H9 (cell line): ENCODE results near the gene DMKN. TPM values are rescaled to one million over a fixed set of nuclear protein-coding genes. Genes with fewer than 3 reads are reported as not detected.

ENCODE experiments used
- DNase-seq: peaks from one replicate; pipeline ENCODE4 v3.0.0-alpha.2; 2017
- H2AFZ ChIP-seq: one replicate; pipeline ENCODE4 v1.6.1; 2013; ENCODE audit warnings: mild to moderate bottlenecking, low read length, control low read depth, moderate library complexity
- H2AK5ac ChIP-seq: 2 replicates; pipeline ENCODE4 v1.6.1; 2013; ENCODE audit warnings: low read length, control low read depth, mixed read lengths; ENCODE audit not compliant: insufficient read length
- H2BK120ac ChIP-seq: one replicate; pipeline ENCODE4 v1.6.1; 2013; ENCODE audit warnings: low read depth, mild to moderate bottlenecking, low read length, control low read depth, inconsistent platforms; ENCODE audit not compliant: poor library complexity, severe bottlenecking
- H2BK12ac ChIP-seq: 2 replicates; pipeline ENCODE4 v1.6.1; 2013; ENCODE audit warnings: low read length, control low read depth, mixed read lengths, low read depth; ENCODE audit not compliant: insufficient read length
- H2BK15ac ChIP-seq: 2 replicates; pipeline ENCODE4 v1.6.1; 2013; ENCODE audit warnings: low read depth, low read length, control low read depth
- H2BK20ac ChIP-seq: one replicate; pipeline ENCODE4 v1.6.1; 2013; ENCODE audit warnings: low read depth, mild to moderate bottlenecking, low read length, control low read depth, inconsistent platforms; ENCODE audit not compliant: poor library complexity, severe bottlenecking
- H2BK5ac ChIP-seq: 2 replicates; pipeline ENCODE4 v1.6.1; 2013; ENCODE audit warnings: low read length, control low read depth, mixed read lengths; ENCODE audit not compliant: insufficient read length
- H3K14ac ChIP-seq: 2 replicates; pipeline ENCODE4 v1.6.1; 2013; ENCODE audit warnings: low read length, control low read depth; ENCODE audit not compliant: insufficient read depth
- H3K18ac ChIP-seq: 2 replicates; pipeline ENCODE4 v1.6.1; 2013; ENCODE audit warnings: low read depth, mild to moderate bottlenecking, mixed read lengths, low read length, control low read depth; ENCODE audit not compliant: insufficient read length
- H3K23ac ChIP-seq: 2 replicates; pipeline ENCODE4 v1.6.1; 2013; ENCODE audit warnings: low read length, control low read depth, mixed read lengths, low read depth; ENCODE audit not compliant: insufficient read length
- H3K23me2 ChIP-seq: 2 replicates; pipeline ENCODE4 v1.6.1; 2013; ENCODE audit warnings: low read depth, mild to moderate bottlenecking, mixed read lengths, low read length, control low read depth; ENCODE audit not compliant: insufficient read length, poor library complexity, severe bottlenecking
- H3K27ac ChIP-seq: 2 replicates; pipeline ENCODE4 v1.5.1; 2013; ENCODE audit warnings: low read length, control low read depth, mixed read lengths, low read depth; ENCODE audit not compliant: insufficient read length
- H3K27me3 ChIP-seq: 2 replicates; pipeline ENCODE4 v1.6.1; 2013; ENCODE audit warnings: low read length, control low read depth, inconsistent platforms; ENCODE audit not compliant: insufficient read depth
- H3K4ac ChIP-seq: 2 replicates; pipeline ENCODE4 v1.6.1; 2013; ENCODE audit warnings: low read depth, mild to moderate bottlenecking, control low read depth, inconsistent platforms, low read length, moderate library complexity
- H3K4me1 ChIP-seq: 2 replicates; pipeline ENCODE4 v1.6.1; 2013; ENCODE audit warnings: low read length, control low read depth, inconsistent platforms; ENCODE audit not compliant: insufficient read depth
- H3K4me2 ChIP-seq: 2 replicates; pipeline ENCODE4 v1.6.1; 2013; ENCODE audit warnings: low read length, control low read depth, mixed read lengths; ENCODE audit not compliant: insufficient read length, insufficient read depth
- H3K56ac ChIP-seq: 2 replicates; pipeline ENCODE4 v1.6.1; 2013; ENCODE audit warnings: low read depth, mild to moderate bottlenecking, mixed read lengths, low read length, control low read depth; ENCODE audit not compliant: insufficient read length
- H3K79me1 ChIP-seq: 2 replicates; pipeline ENCODE4 v1.6.1; 2013; ENCODE audit warnings: low read depth, mild to moderate bottlenecking, moderate library complexity, low read length, control low read depth, inconsistent platforms; ENCODE audit not compliant: insufficient read depth, poor library complexity, severe bottlenecking
- H3K79me2 ChIP-seq: 2 replicates; pipeline ENCODE4 v1.6.1; 2013; ENCODE audit warnings: low read length, control low read depth, inconsistent platforms; ENCODE audit not compliant: insufficient read depth
- H3K9ac ChIP-seq: 2 replicates; pipeline ENCODE4 v1.6.1; 2013; ENCODE audit warnings: low read length, control low read depth, mixed read lengths; ENCODE audit not compliant: insufficient read length; ENCODE audit errors: extremely low read depth
- H3K9me3 ChIP-seq: one replicate; pipeline ENCODE4 v1.6.1; 2013; ENCODE audit warnings: low read depth, low read length, inconsistent platforms; ENCODE audit not compliant: control insufficient read depth
- H3T11ph ChIP-seq: one replicate; pipeline ENCODE4 v1.6.1; 2013; ENCODE audit warnings: mild to moderate bottlenecking, low read length, control low read depth, inconsistent platforms
- H4K20me1 ChIP-seq: one replicate; pipeline ENCODE4 v1.6.1; 2013; ENCODE audit not compliant: control insufficient read depth, insufficient read length, insufficient read depth
- H4K5ac ChIP-seq: 2 replicates; pipeline ENCODE4 v1.6.1; 2013; ENCODE audit warnings: low read depth, mild to moderate bottlenecking, mixed read lengths, low read length, control low read depth; ENCODE audit not compliant: insufficient read length
- H4K8ac ChIP-seq: replicated peaks from 2 replicates; pipeline ENCODE4 v1.6.1; 2013; ENCODE audit warnings: low read length, control low read depth, mixed read lengths, low read depth; ENCODE audit not compliant: insufficient read length
- H4K91ac ChIP-seq: 2 replicates; pipeline ENCODE4 v1.6.1; 2013; ENCODE audit warnings: low read depth, mild to moderate bottlenecking, moderate library complexity, mixed read lengths, low read length, control low read depth; ENCODE audit not compliant: insufficient read length
- H3K27ac Mint-ChIP-seq, 3 experiments: 2 replicates in 2 of 3; 3 replicates in 1 of 3; pipeline ENCODE4 v1.8.0; 2020 to 2021; ENCODE audit warnings: mixed read lengths in 3 of 3, mild to moderate bottlenecking in 1 of 3, moderate library complexity in 1 of 3
- H3K27me3 Mint-ChIP-seq: 2 replicates; pipeline ENCODE4 v1.8.0; 2021; ENCODE audit warnings: low read depth, mild to moderate bottlenecking, moderate library complexity, mixed read lengths
- H3K36me3 Mint-ChIP-seq, 3 experiments: 2 replicates in 2 of 3; 3 replicates in 1 of 3; pipeline ENCODE4 v1.8.0; 2020 to 2021; ENCODE audit warnings: low read depth in 3 of 3, mixed read lengths in 3 of 3; ENCODE audit not compliant: insufficient read depth in 1 of 3
- H3K4me1 Mint-ChIP-seq, 2 experiments: 2 replicates each; pipeline ENCODE4 v1.8.0; 2020; ENCODE audit warnings: mixed read lengths in 2 of 2
- H3K4me3 Mint-ChIP-seq, 2 experiments: 2 replicates in 1 of 2; 3 replicates in 1 of 2; pipeline ENCODE4 v1.8.0; 2020 to 2021; ENCODE audit warnings: mild to moderate bottlenecking in 2 of 2, mixed read lengths in 2 of 2, moderate library complexity in 1 of 2
- H3K9me3 Mint-ChIP-seq, 2 experiments: 2 replicates in 1 of 2; 3 replicates in 1 of 2; pipeline ENCODE4 v1.8.0; 2020; ENCODE audit warnings: mild to moderate bottlenecking in 2 of 2, mixed read lengths in 2 of 2, moderate library complexity in 1 of 2
- CTCF ChIP-seq: fragments of 200-600 bp; sonication (generic); conservative IDR thresholded peaks from 3 replicates; pipeline ENCODE4 v1.8.0; 2021; ENCODE audit warnings: antibody characterized with exemption, mild to moderate bottlenecking
- WGBS: extraction: QIAGEN DNeasy Blood & Tissue Kit; methylation state at CpG from one replicate; pipeline ENCODE4 v1.1.7; 2013; ENCODE audit warnings: missing lambda C conversion rate, low lambda C conversion rate, mixed read lengths; ENCODE audit not compliant: insufficient read length; ENCODE audit errors: extremely low coverage; 5-methylcytosine and 5-hydroxymethylcytosine counted together
- total RNA-seq: library from RNA; stranded (reverse); gene quantifications from 2 replicates; pipeline ENCODE4 v1.2.1, GENCODE V29; 2021

Gene DMKN
- total RNA-seq, 1 experiment from 2014 or later: 278 TPM

GRCh38 chr19:35491836-35492360 is 21.6 kb downstream of the DMKN start:
- Histone ChIP-seq H4K20me1 (no peaks in the 10 kb centered on the region), H4K8ac (no peak overlapping the region), H3K9me3 (no peaks in the 10 kb centered on the region), H3K27me3 (no peaks in the 10 kb centered on the region), H3K14ac (no peak overlapping the region), H2BK15ac (no peak overlapping the region), H3K79me2 (no peaks in the 10 kb centered on the region), H3K23ac (no peak overlapping the region), H2BK120ac (no peak overlapping the region), H3K9ac (no peak overlapping the region), H3K4ac (no peak overlapping the region), H2AK5ac (no peak overlapping the region), H3K4me2 (no peak overlapping the region), H3K79me1 (no peaks in the 10 kb centered on the region), H2AFZ (no peak overlapping the region), H3K4me1 (no peaks in the 10 kb centered on the region), H2BK20ac (no peak overlapping the region), H3K18ac (no peak overlapping the region), H3K27ac (no peak overlapping the region), H2BK12ac (no peak overlapping the region), H4K5ac (no peak overlapping the region), H2BK5ac (no peak overlapping the region), H3K56ac (no peak overlapping the region), H3K23me2 (no peaks in the 10 kb centered on the region), H4K91ac (no peak overlapping the region), H3T11ph (no peak overlapping the region)
- no peak for DNase-seq
- Mint-ChIP-seq H3K27me3 (peaks cover 47% of the 10 kb centered on the region), H3K27ac (no peak overlapping the region), H3K4me1 (peaks cover 12% of the 10 kb centered on the region in 2 experiments), H3K36me3 (peaks cover 0 to 6% (median 1%) of the 10 kb centered on the region in 3 experiments; a peak in 5 of 7 replicates), H3K9me3 (no peaks in the 10 kb centered on the region), H3K4me3 (no peak overlapping the region)
- WGBS: no CpG with 5 or more reads among the region's 9 CpGs
- TF ChIP-seq CTCF: no peak
